HCT116 (cell line): Measurements from ENCODE around the gene TRIM61. TPM values are rescaled to one million over a fixed set of nuclear protein-coding genes. Genes with fewer than 3 reads are reported as not detected.
"Not testable (repeated sequence)": the region's sequence is repeated elsewhere in the genome, so short reads cannot be mapped to it uniquely, and the experiment has no call there.

Experiments used
- ATAC-seq: fragments of 200-7000 bp; cut with Tn5 transposase; 2 replicates; pipeline ENCODE4 v1.9.1; 2020; ENCODE audit warnings: mild to moderate bottlenecking, moderate library complexity
- BruUV-seq: library from RNA; stranded (reverse); fragments of 400-500 nt; replicated peaks from 2 replicates; lab custom pipeline; 2021; lab: Mats Ljungman, UMichigan
- CTCF ChIA-PET: fragments of 300-600 bp; sonication (Branson Sonifier 250); formaldehyde crosslinking; loops from one replicate; lab custom pipeline; 2021; ENCODE audit warnings: antibody characterized with exemption; lab: Charles Lee
- POLR2A ChIA-PET: fragments of 300-600, 350-600 bp; sonication (Branson Sonifier 250); formaldehyde crosslinking; loops from one replicate; lab custom pipeline; 2021; ENCODE audit warnings: antibody characterized with exemption; lab: Charles Lee
- RAD21 ChIA-PET, 2 experiments: fragments of 300-600 bp; sonication (Branson Sonifier 250); formaldehyde crosslinking; loops; one replicate each; lab custom pipeline; 2023; ENCODE audit warnings: low total read pairs in 2 of 2; ENCODE audit not compliant: uncharacterized antibody in 2 of 2, unreplicated experiment in 2 of 2, low non-redundant PET in 1 of 2; lab: Charles Lee
- DNase-seq: peaks from one replicate; pipeline ENCODE4 v3.0.0-alpha.2; 2010; ENCODE audit warnings: low read depth, low spot score
- H2AFZ ChIP-seq: fragments of 200-600 bp; shearing (Covaris generic), sonication (generic); 2 replicates; pipeline ENCODE4 v1.6.1; 2017; ENCODE audit warnings: low read depth, mixed run types, mixed read lengths, antibody characterized with exemption, low read length; ENCODE audit not compliant: poor library complexity, severe bottlenecking
- H3K27ac ChIP-seq: 2 replicates; pipeline ENCODE4 v1.5.1; 2012; ENCODE audit warnings: low read depth, low read length
- H3K27me3 ChIP-seq: fragments of 200-600 bp; sonication (generic); 2 replicates; pipeline ENCODE4 v1.6.1; 2016; ENCODE audit warnings: mixed run types, low read length, mixed read lengths; ENCODE audit not compliant: insufficient read depth
- H3K36me3 ChIP-seq, 2 experiments: fragments of 200-500 bp in 1 of 2; fragments of 200-600 bp in 1 of 2; sonication (Bioruptor generic) in 1 of 2; sonication (generic) in 1 of 2; 2 replicates each; pipeline versions ENCODE4 v1.5.1 to v1.6.1; 2014 to 2016; ENCODE audit warnings: low read length in 2 of 2, inconsistent platforms in 1 of 2, mixed read lengths in 1 of 2, mixed run types in 1 of 2; ENCODE audit not compliant: insufficient read depth in 2 of 2, control insufficient read depth in 1 of 2
- H3K4me1 ChIP-seq, 2 experiments: fragments of 200-600 bp in 1 of 2; sonication (generic) in 1 of 2; 2 replicates each; pipeline versions ENCODE4 v1.5.1 to v1.6.1; 2012 to 2017; ENCODE audit warnings: low read length in 2 of 2, inconsistent platforms in 1 of 2, mild to moderate bottlenecking in 1 of 2, mixed read lengths in 1 of 2, mixed run types in 1 of 2, moderate library complexity in 1 of 2; ENCODE audit not compliant: insufficient read depth in 2 of 2, control insufficient read depth in 1 of 2
- H3K4me2 ChIP-seq: fragments of 200-600 bp; sonication (generic); 2 replicates; pipeline ENCODE4 v1.6.1; 2017; ENCODE audit warnings: mixed run types, low read length, mixed read lengths
- H3K4me3 ChIP-seq, 2 experiments: fragments of 200-600 bp in 1 of 2; sonication (generic) in 1 of 2; replicated peaks in 1 of 2; 2 replicates each; pipeline ENCODE4 v1.5.1; 2011 to 2016; ENCODE audit warnings: low read length in 2 of 2, control low read depth in 1 of 2, low read depth in 1 of 2, mild to moderate bottlenecking in 1 of 2, mixed read lengths in 1 of 2, mixed run types in 1 of 2
- H3K79me2 ChIP-seq: fragments of 200-600 bp; sonication (generic); 2 replicates; pipeline ENCODE4 v1.6.1; 2017; ENCODE audit warnings: mild to moderate bottlenecking, mixed run types, low read length, moderate library complexity, mixed read lengths; ENCODE audit not compliant: insufficient read depth
- H3K9ac ChIP-seq: fragments of 200-600 bp; sonication (generic); 2 replicates; pipeline ENCODE4 v1.6.1; 2016; ENCODE audit warnings: low read length, mixed read lengths
- H3K9me2 ChIP-seq: fragments of 200-600 bp; sonication (generic), shearing (Covaris generic); 2 replicates; pipeline ENCODE4 v1.6.1; 2017; ENCODE audit warnings: mixed run types, mild to moderate bottlenecking, moderate library complexity; ENCODE audit not compliant: insufficient read depth
- H3K9me3 ChIP-seq, 2 experiments: fragments of 200-500 bp in 1 of 2; fragments of 200-600 bp in 1 of 2; sonication (Bioruptor generic) in 1 of 2; sonication (generic) in 1 of 2; 2 replicates each; pipeline ENCODE4 v1.6.1; 2014 to 2017; ENCODE audit warnings: low read length in 2 of 2, mixed read lengths in 2 of 2, inconsistent platforms in 1 of 2, low read depth in 1 of 2, mild to moderate bottlenecking in 1 of 2, mixed run types in 1 of 2, moderate library complexity in 1 of 2; ENCODE audit not compliant: control insufficient read depth in 1 of 2, insufficient read depth in 1 of 2
- H4K20me1 ChIP-seq: fragments of 200-600 bp; sonication (generic), shearing (Covaris generic); 2 replicates; pipeline ENCODE4 v1.6.1; 2017; ENCODE audit warnings: mixed run types, mild to moderate bottlenecking, moderate library complexity; ENCODE audit not compliant: insufficient read depth
- ATF3 ChIP-seq: IDR thresholded peaks from 2 replicates; pipeline ENCODE4 v1.6.1; 2012
- CBX3 ChIP-seq: IDR thresholded peaks from 2 replicates; pipeline ENCODE4 v1.6.1; 2012; ENCODE audit warnings: low read depth
- CTCF ChIP-seq, 3 experiments: fragments of 200-600 bp in 1 of 3; sonication (generic) in 1 of 3; IDR thresholded peaks in 2 of 3; conservative IDR thresholded peaks in 1 of 3; 2 replicates each; pipeline ENCODE4 v1.5.1; 2012 to 2017; ENCODE audit warnings: low read depth in 2 of 3, low read length in 2 of 3, antibody characterized with exemption in 1 of 3, borderline replicate concordance in 1 of 3, control low read depth in 1 of 3, mild to moderate bottlenecking in 1 of 3, mixed read lengths in 1 of 3, mixed run types in 1 of 3, moderate library complexity in 1 of 3; ENCODE audit not compliant: insufficient read depth in 1 of 3
- POLR2A ChIP-seq: IDR thresholded peaks from 2 replicates; pipeline ENCODE4 v1.7.0; 2011; ENCODE audit warnings: borderline replicate concordance; ENCODE audit not compliant: insufficient read depth, insufficient read length; ENCODE audit errors: extremely low read depth
- SP1 ChIP-seq: IDR thresholded peaks from 2 replicates; pipeline ENCODE4 v1.6.1; 2012; ENCODE audit warnings: low read depth
- YY1 ChIP-seq: IDR thresholded peaks from 2 replicates; pipeline ENCODE4 v1.6.1; 2011; ENCODE audit warnings: low read length, low read depth, moderate library complexity, mild to moderate bottlenecking; ENCODE audit not compliant: insufficient replicate concordance; ENCODE audit errors: extremely low read depth
- ZBTB33 ChIP-seq: IDR thresholded peaks from 2 replicates; pipeline ENCODE4 v1.6.1; 2011; ENCODE audit warnings: mild to moderate bottlenecking, low read length, moderate library complexity; ENCODE audit not compliant: insufficient replicate concordance; ENCODE audit errors: extremely low read depth
- intact Hi-C: fragments of 100-400 bp; cut with micrococcal nuclease; formaldehyde crosslinking; loops from 2 replicates; pipeline ENCODE4 v1.10.0; 2022
- total RNA-seq: library from RNA; stranded (reverse); gene quantifications from one replicate; pipeline ENCODE4 v1.2.1, GENCODE V29; 2021; ENCODE audit not compliant: unreplicated experiment

TRIM61 gene
- total RNA-seq, 1 experiment from 2014 or later, result 0.15 TPM

- TF ChIP-seq CTCF (IDR thresholded peaks at IDR 0.05 in 2 of 3, conservative IDR thresholded peaks at IDR 0.05 in 1 of 3; ENCODE audit: borderline replicate concordance in 1 of 3, insufficient read depth in 1 of 3, low read depth in 2 of 3, low read length in 2 of 3), result no peak
Observed at GRCh38 chr4:164959896-164960295, 17.6 kb downstream of the TRIM61 start (continued).

DNA sequence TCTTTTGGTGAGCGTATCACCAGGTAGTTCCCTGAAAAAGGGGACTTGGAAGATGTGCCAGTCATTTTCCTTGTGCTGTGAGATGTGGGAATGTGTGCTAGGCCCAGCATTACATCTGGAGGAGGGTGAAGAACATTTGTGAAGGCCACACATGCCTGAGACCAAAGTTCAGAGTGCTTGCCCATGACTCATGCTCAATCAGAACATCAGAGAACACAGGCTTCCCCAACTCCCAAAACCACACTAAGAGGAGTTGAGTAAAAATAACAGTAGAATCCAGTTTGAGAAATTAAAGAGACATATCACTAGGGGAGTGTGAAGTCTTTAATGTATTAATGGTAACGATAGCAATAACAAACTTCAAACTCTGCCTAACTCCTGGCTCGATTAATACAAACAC is 18.0 kb downstream of the TRIM61 start:
- DNase-seq, result not testable (repeated sequence)

DNA sequence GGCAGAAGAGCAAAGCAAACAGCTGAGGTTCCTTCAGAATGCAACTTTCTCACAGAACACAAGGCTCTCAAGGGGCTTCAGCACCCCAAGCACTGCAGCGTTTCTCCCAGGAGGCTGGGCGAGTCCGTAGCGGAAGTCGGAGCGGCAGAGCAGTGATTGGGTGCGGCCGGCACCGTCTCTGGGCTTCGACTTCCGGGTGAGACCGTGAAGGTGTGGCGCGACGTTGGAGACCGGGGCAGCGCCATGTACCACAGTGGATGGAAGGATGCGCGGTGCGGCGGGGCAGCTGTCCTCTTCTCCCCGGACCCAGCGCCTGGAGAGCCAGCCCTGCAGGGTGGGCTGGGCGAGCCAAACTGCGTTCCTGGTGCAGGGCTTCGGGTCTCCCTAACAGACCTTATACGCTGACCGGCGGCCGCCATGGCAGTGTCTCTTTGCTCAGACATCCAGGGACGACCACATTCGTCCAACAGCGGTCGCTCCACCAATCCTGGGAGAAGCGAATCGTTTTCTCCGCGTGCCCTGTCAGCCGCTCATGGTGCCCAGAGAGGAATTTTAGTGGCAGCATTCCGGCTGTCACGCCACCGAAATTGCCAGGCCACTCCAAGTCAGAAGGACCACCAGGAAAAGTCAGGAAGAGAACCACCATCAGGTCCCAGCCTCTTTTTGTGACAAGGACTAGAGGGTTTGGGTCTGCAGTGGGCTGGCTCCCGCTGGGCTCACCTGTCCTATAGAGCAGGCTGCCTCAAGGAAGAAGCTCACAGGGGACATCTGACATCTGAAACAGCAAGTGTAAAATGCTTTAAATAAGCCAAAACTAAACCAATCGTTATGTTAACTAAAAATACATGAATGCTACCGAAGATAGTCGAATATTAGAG is 20.5 kb downstream of the TRIM61 start:
- Histone ChIP-seq H3K4me1 (peaks cover 6 to 28% of the 10 kb centered on the region in 2 experiments; a peak in 3 of 4 replicates), H2AFZ (no peak overlapping the region), H3K79me2 (no peaks in the 10 kb centered on the region), H3K4me2 (no peak overlapping the region), H3K9ac (no peak overlapping the region), H3K27me3 (no peaks in the 10 kb centered on the region), H4K20me1 (no peaks in the 10 kb centered on the region), H3K9me3 (no peaks in the 10 kb centered on the region), H3K9me2 (no peaks in the 10 kb centered on the region), H3K4me3 (no peak overlapping the region), H3K27ac (no peak overlapping the region), H3K36me3 (no peaks in the 10 kb centered on the region)
- DNase-seq, result no peak
- POLR2A ChIA-PET, result no interaction called here
- intact Hi-C loops, result no loop called here
- no TSS peak for BruUV-seq
- RAD21 ChIA-PET, result no interaction called here
- CTCF ChIA-PET, result no interaction called here
- ATAC-seq, result no peak
- TF ChIP-seq SP1 (no peak), POLR2A (no peak), ZBTB33 (no peak), CBX3 (no peak), CTCF (IDR thresholded peaks at IDR 0.05 in 2 of 3, conservative IDR thresholded peaks at IDR 0.05 in 1 of 3; ENCODE audit: borderline replicate concordance in 1 of 3, insufficient read depth in 1 of 3, low read depth in 2 of 3, low read length in 2 of 3) (no peak), YY1 (no peak), ATF3 (no peak)

More for the DNA sequence above, 18.0 kb downstream of the TRIM61 start:
- H3K36me3 ChIP-seq, POLR2A ChIA-PET, intact Hi-C loops, H3K9me2 ChIP-seq, H3K27me3 ChIP-seq, RAD21 ChIA-PET, CTCF ChIA-PET, BruUV-seq, H3K9ac ChIP-seq, H4K20me1 ChIP-seq, H3K4me3 ChIP-seq, H3K9me3 ChIP-seq, H3K27ac ChIP-seq, H3K79me2 ChIP-seq: not testable (repeated sequence)
- peaks cover 6 to 28% of the 10 kb centered on the region in 2 experiments; a peak in 3 of 4 replicates for H3K4me1 ChIP-seq
- ATAC-seq, result peak; percentile 82
- H3K4me2 ChIP-seq, result peak overlapping the region; percentile 56
- peak overlapping the region; percentile 90 for H2AFZ ChIP-seq
